CD8-positive, alpha-beta memory T cell (primary cell): ENCODE results near the gene TMTC1. TPM values are rescaled to one million over a fixed set of nuclear protein-coding genes. Genes with fewer than 3 reads are reported as not detected.

Experiments
- CTCF ChIA-PET: fragments of 350-600 bp; sonication (Branson Sonifier 250); formaldehyde crosslinking; loops from one replicate; lab custom pipeline; 2021; ENCODE audit warnings: antibody characterized with exemption; lab: Charles Lee
- POLR2A ChIA-PET: fragments of 350-600 bp; sonication (Branson Sonifier 250); formaldehyde crosslinking; loops from one replicate; lab custom pipeline; 2021; ENCODE audit warnings: antibody characterized with exemption; lab: Charles Lee
- DNase-seq, 5 donors: peaks; one replicate each; pipeline versions ENCODE4 v3.0.0 to v3.0.0-alpha.2; 2020 to 2022; ENCODE audit warnings: mixed read lengths in 1 of 5
- H3K27ac ChIP-seq: one replicate; pipeline ENCODE4 v1.7.0; 2013; ENCODE audit warnings: low read depth, mild to moderate bottlenecking, low read length, moderate library complexity
- H3K27me3 ChIP-seq: 2 replicates; pipeline ENCODE4 v1.7.0; 2013; ENCODE audit warnings: low read length, mild to moderate bottlenecking; ENCODE audit not compliant: insufficient read depth, poor library complexity, severe bottlenecking
- H3K36me3 ChIP-seq: 2 replicates; pipeline ENCODE4 v1.7.0; 2013; ENCODE audit warnings: mild to moderate bottlenecking, low read length, moderate library complexity; ENCODE audit not compliant: insufficient read depth
- H3K4me1 ChIP-seq: 2 replicates; pipeline ENCODE4 v1.7.0; 2013; ENCODE audit warnings: mild to moderate bottlenecking, low read length, moderate library complexity; ENCODE audit not compliant: insufficient read depth
- H3K4me3 ChIP-seq: 2 replicates; pipeline ENCODE4 v1.7.0; 2013; ENCODE audit warnings: mild to moderate bottlenecking, low read length
- H3K9me3 ChIP-seq: 2 replicates; pipeline ENCODE4 v1.7.0; 2013; ENCODE audit warnings: mild to moderate bottlenecking, low read length
- H3K27ac Mint-ChIP-seq, 8 donors: one replicate each; pipeline ENCODE4 v1.8.0; 2020 to 2021; ENCODE audit warnings: mixed read lengths in 8 of 8, mild to moderate bottlenecking in 6 of 8, inconsistent platforms in 3 of 8, moderate library complexity in 3 of 8
- H3K27me3 Mint-ChIP-seq, 2 donors: one replicate each; pipeline ENCODE4 v1.8.0; 2020 to 2021; ENCODE audit warnings: mixed read lengths in 2 of 2, mild to moderate bottlenecking in 1 of 2, moderate library complexity in 1 of 2
- H3K36me3 Mint-ChIP-seq, 3 donors: one replicate each; pipeline ENCODE4 v1.8.0; 2020 to 2021; ENCODE audit warnings: mixed read lengths in 3 of 3, inconsistent platforms in 1 of 3, mild to moderate bottlenecking in 1 of 3
- H3K4me1 Mint-ChIP-seq, 3 donors: one replicate each; pipeline ENCODE4 v1.8.0; 2020 to 2021; ENCODE audit warnings: mixed read lengths in 3 of 3, inconsistent platforms in 1 of 3, mild to moderate bottlenecking in 1 of 3
- H3K4me3 Mint-ChIP-seq, 7 donors: one replicate each; pipeline ENCODE4 v1.8.0; 2020 to 2021; ENCODE audit warnings: mixed read lengths in 7 of 7, mild to moderate bottlenecking in 6 of 7, moderate library complexity in 4 of 7, inconsistent platforms in 2 of 7
- H3K9me3 Mint-ChIP-seq, 5 donors: one replicate each; pipeline ENCODE4 v1.8.0; 2020 to 2022; ENCODE audit warnings: mixed read lengths in 5 of 5, mild to moderate bottlenecking in 3 of 5, moderate library complexity in 2 of 5, inconsistent platforms in 1 of 5
- polyA plus RNA-seq: library from polyadenylated mRNA; unstranded; fragments of 300-500 nt; fragmentation: Illumina TruSeq; gene quantifications from one replicate; pipeline ENCODE4 v1.2.3, GENCODE V29; 2021
- total RNA-seq, 2 experiments: library from RNA; stranded (reverse); gene quantifications; one replicate each; pipeline ENCODE4 v1.2.3, GENCODE V29; 2021

The TMTC1 gene
- total and polyA plus RNA-seq, 3 experiments from 2014 or later: not detected

GRCh38 chr12:29518407-29518806 lies 265.3 kb downstream of the TMTC1 start:
- POLR2A ChIA-PET: no interaction called here
- Mint-ChIP-seq H3K27me3 (peaks cover 4 to 25% of the 10 kb centered on the region in 2 donors), H3K27ac (no peak overlapping the region)

GRCh38 chr12:29517264-29517663 lies 266.5 kb downstream of the TMTC1 start:
- no peak overlapping the region for H3K27ac ChIP-seq
- CTCF ChIA-PET: interaction anchor here (0.9 to 1.3 kb wide), 2 partner anchors 11 to 1283 kb away, joined by 3 to 7 read pairs; no protein-coding TSS in a partner anchor
- H3K27me3 Mint-ChIP-seq: peaks cover 4 to 25% of the 10 kb centered on the region in 2 donors

More at GRCh38 chr12:29518407-29518806, 265.3 kb downstream of the TMTC1 start:
- Histone ChIP-seq H3K36me3 (no peaks in the 10 kb centered on the region), H3K27me3 (no peaks in the 10 kb centered on the region), H3K27ac (no peak overlapping the region), H3K9me3 (no peaks in the 10 kb centered on the region), H3K4me1 (no peaks in the 10 kb centered on the region), H3K4me3 (no peak overlapping the region)
- CTCF ChIA-PET: interaction anchor here (1.3 to 3.9 kb wide), 2 partner anchors 1289 to 1327 kb away, joined by 4 to 21 read pairs; no protein-coding TSS in a partner anchor
- Mint-ChIP-seq H3K9me3 (no peaks in the 10 kb centered on the region), H3K36me3 (no peaks in the 10 kb centered on the region), H3K4me3 (no peak overlapping the region), H3K4me1 (no peaks in the 10 kb centered on the region)
- DNase-seq: no peak

GRCh38 chr12:29516431-29516875 lies 267.3 kb downstream of the TMTC1 start:
- Histone ChIP-seq H3K9me3 (no peaks in the 10 kb centered on the region), H3K4me3 (no peak overlapping the region), H3K27me3 (no peaks in the 10 kb centered on the region), H3K4me1 (no peaks in the 10 kb centered on the region), H3K36me3 (no peaks in the 10 kb centered on the region), H3K27ac (no peak overlapping the region)
- Mint-ChIP-seq H3K9me3 (no peaks in the 10 kb centered on the region), H3K4me1 (no peaks in the 10 kb centered on the region), H3K27ac (no peak overlapping the region), H3K4me3 (no peak overlapping the region), H3K27me3 (peaks cover 4 to 25% of the 10 kb centered on the region in 2 donors), H3K36me3 (no peaks in the 10 kb centered on the region)
- DNase-seq: no peak
- POLR2A ChIA-PET: no interaction called here
- CTCF ChIA-PET: interaction anchor here (0.9 to 1.3 kb wide), 2 partner anchors 11 to 1284 kb away, joined by 3 to 7 read pairs; no protein-coding TSS in a partner anchor

More at GRCh38 chr12:29517264-29517663, 266.5 kb downstream of the TMTC1 start:
- Mint-ChIP-seq H3K4me3 (no peak overlapping the region), H3K36me3 (no peaks in the 10 kb centered on the region), H3K4me1 (no peaks in the 10 kb centered on the region), H3K27ac (no peak overlapping the region), H3K9me3 (no peaks in the 10 kb centered on the region)
- no peaks in the 10 kb centered on the region for H3K9me3 ChIP-seq
- H3K27me3 ChIP-seq: no peaks in the 10 kb centered on the region
- POLR2A ChIA-PET: no interaction called here
- DNase-seq: no peak
- no peaks in the 10 kb centered on the region for H3K4me1 ChIP-seq
- no peaks in the 10 kb centered on the region for H3K36me3 ChIP-seq
- H3K4me3 ChIP-seq: no peak overlapping the region

- Mint-ChIP-seq H3K36me3 (no peaks in the 10 kb centered on the region), H3K27me3 (peaks cover 6 to 48% of the 10 kb centered on the region in 2 donors), H3K27ac (no peak overlapping the region), H3K4me1 (no peaks in the 10 kb centered on the region), H3K4me3 (no peak overlapping the region), H3K9me3 (no peaks in the 10 kb centered on the region)
- Histone ChIP-seq H3K36me3 (no peaks in the 10 kb centered on the region), H3K4me3 (no peak overlapping the region), H3K27ac (no peak overlapping the region), H3K27me3 (peaks cover 5% of the 10 kb centered on the region), H3K9me3 (no peaks in the 10 kb centered on the region), H3K4me1 (no peaks in the 10 kb centered on the region)
- ChIA-PET POLR2A (no interaction called here), CTCF (no interaction called here)
- DNase-seq: no peak
Observed at GRCh38 chr12:29510591-29511185, 273.1 kb downstream of the TMTC1 start.

- Mint-ChIP-seq H3K9me3 (no peaks in the 10 kb centered on the region), H3K4me1 (no peaks in the 10 kb centered on the region), H3K4me3 (no peak overlapping the region), H3K36me3 (no peaks in the 10 kb centered on the region), H3K27ac (no peak overlapping the region), H3K27me3 (peaks cover 6 to 36% of the 10 kb centered on the region in 2 donors)
- H3K9me3 ChIP-seq: no peaks in the 10 kb centered on the region
- peaks cover 5% of the 10 kb centered on the region for H3K27me3 ChIP-seq
- no peak overlapping the region for H3K4me3 ChIP-seq
- ChIA-PET POLR2A (no interaction called here), CTCF (no interaction called here)
- no peaks in the 10 kb centered on the region for H3K4me1 ChIP-seq
- H3K36me3 ChIP-seq: no peaks in the 10 kb centered on the region
- no peak for DNase-seq
- H3K27ac ChIP-seq: no peak overlapping the region
Observed at GRCh38 chr12:29509503-29509902, 274.2 kb downstream of the TMTC1 start.

GRCh38 chr12:29508949-29509348 lies 274.8 kb downstream of the TMTC1 start:
- H3K27me3 Mint-ChIP-seq: peaks cover 6 to 32% of the 10 kb centered on the region in 2 donors
- H3K4me1 Mint-ChIP-seq: no peaks in the 10 kb centered on the region
- ChIA-PET CTCF (no interaction called here), POLR2A (no interaction called here)
- Histone ChIP-seq H3K27ac (no peak overlapping the region), H3K4me3 (no peak overlapping the region), H3K9me3 (no peaks in the 10 kb centered on the region), H3K4me1 (no peaks in the 10 kb centered on the region), H3K27me3 (peaks cover 5% of the 10 kb centered on the region), H3K36me3 (no peaks in the 10 kb centered on the region)
- H3K4me3 Mint-ChIP-seq: no peak overlapping the region
- no peak for DNase-seq
- no peaks in the 10 kb centered on the region for H3K36me3 Mint-ChIP-seq
- no peak overlapping the region for H3K27ac Mint-ChIP-seq
- no peaks in the 10 kb centered on the region for H3K9me3 Mint-ChIP-seq

GRCh38 chr12:29505122-29505521 lies 278.6 kb downstream of the TMTC1 start:
- peaks cover 6 to 29% of the 10 kb centered on the region in 2 donors for H3K27me3 Mint-ChIP-seq
- Histone ChIP-seq H3K9me3 (no peaks in the 10 kb centered on the region), H3K27ac (no peak overlapping the region), H3K4me1 (no peaks in the 10 kb centered on the region), H3K36me3 (no peaks in the 10 kb centered on the region), H3K27me3 (peaks cover 5% of the 10 kb centered on the region), H3K4me3 (no peak overlapping the region)
- H3K4me3 Mint-ChIP-seq: no peak overlapping the region
- ChIA-PET CTCF (interaction anchor here (1.7 kb wide), 1 partner anchor 12 kb away, joined by 7 read pairs; no protein-coding TSS in a partner anchor), POLR2A (no interaction called here)
- no peak overlapping the region for H3K27ac Mint-ChIP-seq
- H3K4me1 Mint-ChIP-seq: no peaks in the 10 kb centered on the region
- no peaks in the 10 kb centered on the region for H3K9me3 Mint-ChIP-seq
- H3K36me3 Mint-ChIP-seq: no peaks in the 10 kb centered on the region
- no peak for DNase-seq

- Histone ChIP-seq H3K4me3 (no peak overlapping the region), H3K9me3 (no peaks in the 10 kb centered on the region), H3K27me3 (peaks cover 5% of the 10 kb centered on the region), H3K27ac (no peak overlapping the region), H3K36me3 (no peaks in the 10 kb centered on the region), H3K4me1 (no peaks in the 10 kb centered on the region)
- H3K27ac Mint-ChIP-seq: no peak overlapping the region
- ChIA-PET CTCF (interaction anchor here (0.7 kb wide), 1 partner anchor 17 kb away, joined by 3 read pairs; no protein-coding TSS in a partner anchor), POLR2A (no interaction called here)
- no peaks in the 10 kb centered on the region for H3K36me3 Mint-ChIP-seq
- H3K27me3 Mint-ChIP-seq: peaks cover 8 to 28% of the 10 kb centered on the region in 2 donors
- H3K4me3 Mint-ChIP-seq: no peak overlapping the region
- H3K4me1 Mint-ChIP-seq: no peaks in the 10 kb centered on the region
- no peak for DNase-seq
- no peaks in the 10 kb centered on the region for H3K9me3 Mint-ChIP-seq
Observed at GRCh38 chr12:29503283-29503682, 280.5 kb downstream of the TMTC1 start.
